Measurements from ENCODE around the gene TUBGCP5.
A peak's percentile ranks its signal among the peaks of the same experiment; 100 is the strongest.
"Not testable (repeated sequence)": the region's sequence is repeated elsewhere in the genome, so short reads cannot be mapped to it uniquely, and the experiment has no call there.

The TUBGCP5 gene

DNA sequence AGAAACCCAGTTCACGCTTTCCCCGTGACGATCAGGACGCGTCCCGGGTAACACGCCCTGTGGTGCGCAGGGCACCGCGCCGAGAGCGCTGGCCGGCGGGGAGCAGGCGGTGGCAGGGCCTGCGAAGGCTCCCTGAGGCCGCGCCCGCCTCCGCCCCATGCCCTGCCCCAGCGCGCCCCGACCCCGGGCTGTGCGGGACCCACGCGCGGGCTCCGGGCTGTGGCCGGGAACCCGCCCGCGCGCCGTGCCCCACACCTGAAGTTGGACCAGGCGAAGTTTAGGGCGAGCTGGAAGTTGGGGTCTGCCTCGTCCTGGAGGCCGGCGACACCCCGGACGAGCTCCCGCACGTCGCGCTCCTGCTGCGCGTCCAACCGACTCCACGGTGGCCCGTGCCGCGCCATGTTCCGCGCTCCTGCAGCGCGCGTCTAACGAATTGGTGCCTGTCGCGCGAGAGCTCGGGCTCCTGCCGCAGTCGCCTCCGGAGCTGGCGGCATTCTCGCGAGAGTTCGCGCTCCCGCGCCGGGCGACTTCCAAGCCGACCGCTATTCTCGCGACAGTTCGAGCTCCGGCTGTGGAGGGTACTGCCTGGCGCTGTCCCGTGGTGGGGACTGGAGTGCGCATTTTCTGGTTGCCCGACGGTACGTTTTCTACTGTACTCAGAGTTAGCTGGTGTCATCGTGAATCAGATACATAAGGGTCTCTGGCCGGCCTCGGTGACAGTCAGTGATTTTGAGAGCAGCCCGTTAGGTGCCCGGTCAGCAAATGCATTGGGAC, at the start of gene TUBGCP5:
TUBGCP5 (minus strand) TSS at position 427 of the 774 bp plus-strand sequence; CDS start at position 401, 26 bp downstream.
- no peak for FAIRE-seq
- peak; percentile 68 for DNase-seq (ENCODE audit: extremely low spot score, insufficient read length, low read depth)

GRCh38 chr15:23083115-23083514, 43.7 kb upstream of the TUBGCP5 start:
- FAIRE-seq: no peak
- DNase-seq (ENCODE audit: extremely low spot score, insufficient read length, low read depth): no peak

GRCh38 chr15:23081996-23082737, 42.8 kb upstream of the TUBGCP5 start:
- not testable (repeated sequence) for DNase-seq (ENCODE audit: extremely low spot score, insufficient read length, low read depth); FAIRE-seq

GRCh38 chr15:23081271-23081670, 41.9 kb upstream of the TUBGCP5 start:
- no peak for DNase-seq (ENCODE audit: extremely low spot score, insufficient read length, low read depth)
- FAIRE-seq: no peak

GRCh38 chr15:23079766-23080165, 40.4 kb upstream of the TUBGCP5 start:
- FAIRE-seq (no peak), DNase-seq (ENCODE audit: extremely low spot score, insufficient read length, low read depth) (no peak)

DNA sequence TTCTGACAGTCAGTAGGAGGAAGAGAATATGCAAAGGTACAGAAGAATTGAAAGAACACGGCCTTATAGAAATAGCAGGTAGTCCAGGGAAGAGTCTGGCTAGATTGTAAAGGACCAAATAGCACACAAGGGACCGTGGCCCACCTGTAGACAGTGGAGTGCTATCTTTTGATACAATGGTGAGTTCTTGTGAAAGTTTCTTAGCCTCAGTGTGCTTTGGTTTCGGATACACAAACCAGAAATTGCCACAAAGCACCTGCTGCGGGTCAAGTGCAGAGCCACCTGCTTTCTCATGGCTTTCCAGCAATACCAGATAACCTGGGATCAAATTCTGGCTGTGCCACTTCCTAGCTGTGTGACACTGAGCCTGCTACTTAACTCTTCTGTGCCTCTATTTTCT, 36.6 kb upstream of the TUBGCP5 start:
- DNase-seq (ENCODE audit: extremely low spot score, insufficient read length, low read depth) (no peak), FAIRE-seq (no peak)

GRCh38 chr15:23074684-23075083, 35.3 kb upstream of the TUBGCP5 start:
- no peak for FAIRE-seq
- DNase-seq (ENCODE audit: extremely low spot score, insufficient read length, low read depth): no peak

DNA sequence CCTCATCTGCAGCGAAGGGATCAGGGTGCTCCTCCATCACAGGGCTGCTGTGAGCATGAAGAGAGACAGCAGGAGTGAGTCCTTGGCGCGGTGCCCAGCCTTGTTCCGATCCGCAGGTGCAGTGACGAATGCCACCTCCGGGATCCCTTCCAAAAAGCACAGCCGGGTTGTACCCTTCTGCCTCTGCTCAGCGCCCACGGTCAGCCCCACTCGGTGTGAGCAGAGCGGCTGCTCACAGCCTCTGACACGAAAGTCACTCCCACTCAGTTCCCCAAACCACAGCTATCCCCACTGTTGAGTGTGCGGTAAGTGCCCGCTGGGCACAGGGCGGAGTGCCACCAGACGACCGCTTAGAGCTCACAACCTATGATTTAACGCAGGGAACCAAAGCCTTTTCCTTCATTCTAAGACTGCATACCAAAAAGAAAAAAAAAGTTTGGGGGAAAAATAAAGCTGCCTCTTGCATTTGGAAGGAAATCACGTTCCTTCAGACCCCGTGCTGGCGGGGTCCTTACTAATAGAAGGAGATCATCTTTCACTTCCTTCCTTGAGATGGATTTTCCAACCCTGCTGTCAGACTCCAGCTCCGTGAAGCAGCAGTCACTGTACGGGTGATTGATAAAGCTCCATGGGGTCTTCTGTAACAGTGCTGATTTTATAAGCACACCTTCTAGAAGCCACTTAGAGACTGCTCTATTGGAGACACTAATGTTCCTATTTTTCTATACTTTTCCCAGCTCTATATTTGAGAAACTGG, 34.7 kb upstream of the TUBGCP5 start:
- FAIRE-seq (no peak), DNase-seq (ENCODE audit: extremely low spot score, insufficient read length, low read depth) (no peak)

DNA sequence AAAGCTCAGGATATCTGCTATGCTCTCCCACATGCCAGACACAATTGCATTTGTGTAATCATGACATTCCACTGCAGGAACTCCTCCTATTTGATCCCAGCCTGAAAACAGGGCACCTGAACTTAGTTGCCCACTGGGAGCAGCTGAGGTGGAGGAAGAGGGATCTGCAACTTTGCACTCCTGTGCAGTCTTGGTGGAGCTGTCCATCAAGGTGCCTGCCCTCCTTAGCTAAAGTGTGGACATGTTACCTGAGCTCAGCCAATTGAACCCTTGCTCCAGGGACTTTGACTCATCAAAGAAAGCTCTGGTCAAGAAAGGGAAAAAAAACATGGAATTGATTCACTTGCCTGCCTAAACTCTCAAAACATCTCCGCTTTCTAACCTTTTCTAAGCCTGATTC, 33.3 kb upstream of the TUBGCP5 start:
- DNase-seq (ENCODE audit: extremely low spot score, insufficient read length, low read depth) (no peak), FAIRE-seq (no peak)

DNA sequence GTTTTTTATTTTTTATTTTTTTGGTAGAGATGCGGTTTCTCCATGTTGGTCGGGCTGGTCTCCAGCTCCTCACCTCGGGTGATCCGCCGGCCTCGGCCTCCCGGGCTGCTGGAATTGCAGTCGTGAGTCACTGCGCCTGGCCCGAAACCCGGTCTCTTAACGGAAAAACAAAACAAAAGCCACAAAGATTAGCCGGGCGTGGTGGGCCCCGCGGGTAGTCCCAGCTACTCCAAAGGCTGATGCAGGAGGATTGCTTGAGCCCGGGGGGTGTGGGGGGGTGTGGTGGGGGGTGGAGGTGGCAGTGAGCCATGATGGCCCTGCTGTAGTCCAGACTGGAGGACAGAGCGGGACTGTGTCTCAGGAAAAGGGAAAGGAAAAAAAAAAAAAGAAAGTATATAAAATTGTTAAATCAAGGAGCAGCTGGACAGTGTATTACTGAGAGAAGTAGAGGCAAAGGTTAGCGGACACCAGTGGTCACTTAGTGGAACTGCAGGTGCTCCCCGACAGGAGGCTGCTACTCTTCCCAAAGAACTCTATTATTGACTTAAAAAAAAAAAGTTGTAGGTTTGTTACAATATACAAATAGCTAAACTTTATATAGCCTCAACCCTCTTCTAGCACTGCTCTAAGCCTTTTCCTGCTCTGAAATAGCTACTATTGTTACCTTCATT, 30.3 kb upstream of the TUBGCP5 start:
- no peak for FAIRE-seq
- no peak for DNase-seq (ENCODE audit: extremely low spot score, insufficient read length, low read depth)

GRCh38 chr15:23067416-23067815, 28.0 kb upstream of the TUBGCP5 start:
- FAIRE-seq: no peak
- DNase-seq (ENCODE audit: extremely low spot score, insufficient read length, low read depth): no peak

GRCh38 chr15:23065836-23066235, 26.5 kb upstream of the TUBGCP5 start:
- DNase-seq (ENCODE audit: extremely low spot score, insufficient read length, low read depth) (no peak), FAIRE-seq (no peak)

DNA sequence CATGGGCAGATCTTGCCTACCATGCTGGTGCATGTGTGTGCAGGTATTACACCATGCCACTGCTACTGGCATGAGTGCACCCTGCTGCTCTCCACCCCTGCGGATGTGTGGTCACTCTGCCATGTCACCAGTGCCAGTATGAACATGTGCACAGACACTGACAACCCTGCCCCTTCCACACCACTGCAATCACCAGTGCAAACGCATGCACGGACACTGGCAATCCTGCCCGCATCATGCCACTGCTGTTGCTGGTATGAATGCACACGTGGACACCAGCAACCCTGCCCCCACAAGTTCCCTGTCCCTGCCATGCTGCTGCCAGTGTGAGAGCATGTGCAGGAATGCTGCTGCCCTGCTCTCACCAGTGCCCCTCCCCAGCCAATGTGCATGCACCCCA, 24.8 kb upstream of the TUBGCP5 start:
- DNase-seq (ENCODE audit: extremely low spot score, insufficient read length, low read depth): no peak
- FAIRE-seq: no peak

DNA sequence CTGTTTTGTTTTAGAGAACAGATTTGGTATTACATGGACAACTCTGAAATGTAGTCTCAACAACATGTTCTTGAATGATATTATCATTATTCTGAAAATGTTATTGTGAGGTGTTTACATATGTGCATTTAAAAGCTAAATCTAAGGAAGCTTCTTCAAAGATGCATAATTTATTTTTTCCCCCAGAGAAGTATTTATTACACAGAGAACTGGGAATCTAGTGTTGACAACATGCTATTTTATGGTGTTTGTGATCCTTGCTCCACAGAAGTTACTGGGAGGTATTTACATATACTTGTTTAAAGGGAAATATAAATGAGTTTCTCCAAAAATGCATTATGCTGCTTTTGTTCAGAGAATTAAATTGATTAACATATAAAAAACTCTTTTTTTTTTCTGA, 18.3 kb upstream of the TUBGCP5 start:
- DNase-seq (ENCODE audit: extremely low spot score, insufficient read length, low read depth): no peak
- FAIRE-seq: no peak

- no peak for DNase-seq (ENCODE audit: extremely low spot score, insufficient read length, low read depth)
- FAIRE-seq: no peak
Observed at GRCh38 chr15:23055316-23055715, 15.9 kb upstream of the TUBGCP5 start.

GRCh38 chr15:23052522-23052921, 13.2 kb upstream of the TUBGCP5 start:
- DNase-seq (ENCODE audit: extremely low spot score, insufficient read length, low read depth): no peak
- FAIRE-seq: no peak

- no peak for DNase-seq (ENCODE audit: extremely low spot score, insufficient read length, low read depth)
- no peak for FAIRE-seq
Observed at GRCh38 chr15:23050708-23051107, 11.3 kb upstream of the TUBGCP5 start.

- DNase-seq (ENCODE audit: extremely low spot score, insufficient read length, low read depth) (no peak), FAIRE-seq (no peak)
Observed at GRCh38 chr15:23049984-23050628, 10.7 kb upstream of the TUBGCP5 start.

- not testable (repeated sequence) for DNase-seq (ENCODE audit: extremely low spot score, insufficient read length, low read depth); FAIRE-seq
Observed at GRCh38 chr15:23048572-23049282, 9.4 kb upstream of the TUBGCP5 start.

Measured in GM18507 (cell line).